Keratinocyte (primary cell): ENCODE results near the gene SKOR1. TPM values are rescaled to one million over a fixed set of nuclear protein-coding genes. Genes with fewer than 3 reads are reported as not detected.

ENCODE experiments used
- DNase-seq: peaks from one replicate; pipeline ENCODE4 v3.0.0-alpha.2; 2011; ENCODE audit warnings: low read depth, missing footprints, low spot score
- FAIRE-seq: peaks from 2 replicates; lab custom pipeline; 2011; peaks lifted over from hg19 to GRCh38; lab: Jason Lieb, UNC
- H2AFZ ChIP-seq: 2 replicates; pipeline ENCODE4 v1.6.0; 2012; ENCODE audit warnings: low read length, control low read depth, inconsistent platforms; ENCODE audit not compliant: control insufficient read depth
- H3K27ac ChIP-seq: 2 replicates; pipeline ENCODE4 v1.5.1; 2011; ENCODE audit warnings: low read length; ENCODE audit not compliant: control insufficient read depth, insufficient read depth
- H3K27me3 ChIP-seq: 3 replicates; pipeline ENCODE4 v1.6.0; 2011; ENCODE audit warnings: low read length; ENCODE audit not compliant: control insufficient read depth, insufficient read depth; ENCODE audit errors: extremely low read depth
- H3K36me3 ChIP-seq, 2 experiments: 2 replicates in 1 of 2; 3 replicates in 1 of 2; pipeline ENCODE4 v1.5.1; 2011; ENCODE audit warnings: low read length in 2 of 2, mild to moderate bottlenecking in 1 of 2; ENCODE audit not compliant: control insufficient read depth in 2 of 2, insufficient read depth in 2 of 2; ENCODE audit errors: extremely low read depth in 1 of 2
- H3K4me1 ChIP-seq: 3 replicates; pipeline ENCODE4 v1.5.1; 2011; ENCODE audit warnings: low read length; ENCODE audit not compliant: control insufficient read depth, insufficient read depth; ENCODE audit errors: extremely low read depth
- H3K4me2 ChIP-seq: 3 replicates; pipeline ENCODE4 v1.6.0; 2011; ENCODE audit warnings: low read depth, low read length; ENCODE audit not compliant: control insufficient read depth, insufficient read depth; ENCODE audit errors: extremely low read depth
- H3K4me3 ChIP-seq, 3 experiments: fragments of 200-600 bp in 1 of 3; sonication (generic) in 1 of 3; 2 replicates in 2 of 3; 3 replicates in 1 of 3; pipeline ENCODE4 v1.5.1; 2011 to 2016; ENCODE audit warnings: low read length in 3 of 3, mild to moderate bottlenecking in 3 of 3, control low read depth in 2 of 3, inconsistent platforms in 1 of 3, low read depth in 1 of 3, mixed read lengths in 1 of 3, mixed run types in 1 of 3, moderate library complexity in 1 of 3; ENCODE audit not compliant: control insufficient read depth in 2 of 3, insufficient read depth in 2 of 3; ENCODE audit errors: extremely low read depth in 1 of 3
- H3K79me2 ChIP-seq: 2 replicates; pipeline ENCODE4 v1.6.0; 2012; ENCODE audit warnings: low read length; ENCODE audit not compliant: control insufficient read depth, insufficient read depth
- H3K9ac ChIP-seq: 3 replicates; pipeline ENCODE4 v1.6.0; 2011; ENCODE audit warnings: low read length; ENCODE audit not compliant: control insufficient read depth, insufficient read depth; ENCODE audit errors: extremely low read depth
- H3K9me1 ChIP-seq: 3 replicates; pipeline ENCODE4 v1.6.0; 2011; ENCODE audit warnings: low read length; ENCODE audit not compliant: control insufficient read depth, insufficient read depth; ENCODE audit errors: extremely low read depth
- H3K9me3 ChIP-seq: 2 replicates; pipeline ENCODE4 v1.5.1; 2012; ENCODE audit warnings: low read depth, low read length; ENCODE audit not compliant: control insufficient read depth
- H4K20me1 ChIP-seq: 3 replicates; pipeline ENCODE4 v1.6.0; 2011; ENCODE audit warnings: low read length; ENCODE audit not compliant: control insufficient read depth, insufficient read depth; ENCODE audit errors: extremely low read depth
- CTCF ChIP-seq, 3 experiments: IDR thresholded peaks in 1 of 3; conservative IDR thresholded peaks in 1 of 3; optimal IDR thresholded peaks in 1 of 3; 2 replicates in 2 of 3; 3 replicates in 1 of 3; pipeline versions ENCODE3 to v1.5.1; 2011; ENCODE audit warnings: low read length in 3 of 3, mild to moderate bottlenecking in 3 of 3, moderate library complexity in 2 of 3, control low read depth in 1 of 3, inconsistent platforms in 1 of 3; ENCODE audit not compliant: insufficient read depth in 2 of 3; ENCODE audit errors: extremely low read depth in 1 of 3
- EZH2 ChIP-seq: IDR thresholded peaks from one replicate; pipeline ENCODE4 v1.6.1; 2012; ENCODE audit warnings: inconsistent platforms, mild to moderate bottlenecking, low read length, moderate library complexity
- dilution Hi-C: fragments of 300-500 bp; cut with MboI; formaldehyde crosslinking; loops from one replicate; pipeline ENCODE4 v1.7.0; 2020; ENCODE audit warnings: low sequenced_read_pairs; ENCODE audit not compliant: extremely low pct_ligation_motif_present
- polyA plus RNA-seq, 5 experiments: library from polyadenylated mRNA; depleted of rRNA in 3 of 5; stranded (reverse) in 3 of 5; stranded (forward) in 1 of 5; unstranded in 1 of 5; fragments of >200 nt; gene quantifications; 1 replicate in 1 of 5; 2 replicates in 3 of 5; 3 replicates in 1 of 5; pipeline versions ENCODE4 v1.2.1 to v1.2.3, GENCODE V29; 2011 to 2012; ENCODE audit warnings: missing spikeins in 2 of 5, low read depth in 1 of 5, low replicate concordance in 1 of 5

Gene SKOR1
- polyA plus RNA-seq, 1 donor (not counting 4 experiments of a cell fraction or from before 2014, with no cell fraction given) = 0.03 TPM

GRCh38 chr15:67853454-67853853, 28.1 kb downstream of the SKOR1 start:
- dilution Hi-C loops = loop anchor here (10.0 kb wide), 1 partner anchor 181 kb away; no protein-coding TSS in a partner anchor
- no peak for FAIRE-seq

GRCh38 chr15:67854358-67854757, 29.0 kb downstream of the SKOR1 start:
- peaks cover 6% of the 10 kb centered on the region for H3K4me1 ChIP-seq
- no peak overlapping the region for H3K27ac ChIP-seq
- H3K4me3 ChIP-seq = no peak overlapping the region
- no peak overlapping the region for H3K9ac ChIP-seq
- no peaks in the 10 kb centered on the region for H3K27me3 ChIP-seq
- TF ChIP-seq CTCF (optimal IDR thresholded peaks at IDR 0.05 in 1 of 3, IDR thresholded peaks at IDR 0.05 in 1 of 3, conservative IDR thresholded peaks at IDR 0.05 in 1 of 3; ENCODE audit: extremely low read depth in 1 of 3, insufficient read depth in 2 of 3, low read length in 3 of 3) (no peak), EZH2 (no peak)
- no peaks in the 10 kb centered on the region for H3K36me3 ChIP-seq
- no peaks in the 10 kb centered on the region for H3K79me2 ChIP-seq
- H3K9me3 ChIP-seq = no peaks in the 10 kb centered on the region
- peaks cover 3% of the 10 kb centered on the region for H4K20me1 ChIP-seq
- FAIRE-seq = no peak
- H2AFZ ChIP-seq = no peak overlapping the region
- dilution Hi-C loops = loop anchor here (10.0 kb wide), 1 partner anchor 180 kb away; no protein-coding TSS in a partner anchor
- H3K9me1 ChIP-seq = no peaks in the 10 kb centered on the region
- H3K4me2 ChIP-seq = no peak overlapping the region
- DNase-seq = no peak

More at GRCh38 chr15:67853454-67853853, 28.1 kb downstream of the SKOR1 start:
- no peaks in the 10 kb centered on the region for H3K27me3 ChIP-seq
- no peak overlapping the region for H3K4me3 ChIP-seq
- H3K79me2 ChIP-seq = no peaks in the 10 kb centered on the region
- H3K4me1 ChIP-seq = peaks cover 6% of the 10 kb centered on the region
- H3K27ac ChIP-seq = no peak overlapping the region
- peaks cover 3% of the 10 kb centered on the region for H4K20me1 ChIP-seq
- no peaks in the 10 kb centered on the region for H3K36me3 ChIP-seq
- no peak overlapping the region for H3K9ac ChIP-seq
- H3K9me1 ChIP-seq = no peaks in the 10 kb centered on the region
- no peak overlapping the region for H2AFZ ChIP-seq
- no peak for TF ChIP-seq CTCF (optimal IDR thresholded peaks at IDR 0.05 in 1 of 3, IDR thresholded peaks at IDR 0.05 in 1 of 3, conservative IDR thresholded peaks at IDR 0.05 in 1 of 3; ENCODE audit: extremely low read depth in 1 of 3, insufficient read depth in 2 of 3, low read length in 3 of 3)
- no peak for TF ChIP-seq EZH2
- no peak for DNase-seq
- no peaks in the 10 kb centered on the region for H3K9me3 ChIP-seq
- no peak overlapping the region for H3K4me2 ChIP-seq
